Effector memory CD4-positive, alpha-beta T cell (primary cell): ENCODE measurements around the gene PLPPR3.
"Not testable (repeated sequence)": the region's sequence is repeated elsewhere in the genome, so short reads cannot be mapped to it uniquely, and the experiment has no call there.

Experiments
- DNase-seq, 3 donors: peaks; one replicate each; pipeline ENCODE4 v3.0.0-alpha.2; 2020
- H3K27ac ChIP-seq: 2 replicates; pipeline ENCODE4 v1.7.0; 2013; ENCODE audit warnings: mild to moderate bottlenecking, low read length, moderate library complexity; ENCODE audit not compliant: insufficient read depth, poor library complexity, severe bottlenecking
- H3K27me3 ChIP-seq: replicated peaks from 2 replicates; pipeline ENCODE4 v1.7.0; 2013; ENCODE audit warnings: mild to moderate bottlenecking, low read length; ENCODE audit not compliant: insufficient read depth, control insufficient read depth, poor library complexity, severe bottlenecking
- H3K36me3 ChIP-seq: 2 replicates; pipeline ENCODE4 v1.7.0; 2013; ENCODE audit warnings: mild to moderate bottlenecking, low read length, moderate library complexity; ENCODE audit not compliant: control insufficient read depth, insufficient read depth
- H3K4me1 ChIP-seq: 2 replicates; pipeline ENCODE4 v1.7.0; 2013; ENCODE audit warnings: low read length, mild to moderate bottlenecking; ENCODE audit not compliant: control insufficient read depth, insufficient read depth, poor library complexity, severe bottlenecking
- H3K4me3 ChIP-seq: 2 replicates; pipeline ENCODE4 v1.7.0; 2013; ENCODE audit warnings: low read length, low read depth, mild to moderate bottlenecking; ENCODE audit not compliant: insufficient read depth, poor library complexity, severe bottlenecking
- H3K9me3 ChIP-seq: 2 replicates; pipeline ENCODE4 v1.7.0; 2013; ENCODE audit warnings: mild to moderate bottlenecking, low read length, moderate library complexity; ENCODE audit not compliant: control insufficient read depth

PLPPR3 gene

GRCh38 chr19:862581-863314 lies 41.0 kb upstream of the PLPPR3 start:
- peaks cover 22% of the 10 kb centered on the region for H3K4me1 ChIP-seq
- peak overlapping the region; percentile 33 for H3K4me3 ChIP-seq
- no peaks in the 10 kb centered on the region for H3K9me3 ChIP-seq
- H3K36me3 ChIP-seq: peaks cover 5% of the 10 kb centered on the region
- H3K27ac ChIP-seq: no peak overlapping the region
- H3K27me3 ChIP-seq: peaks cover 8% of the 10 kb centered on the region
- peak; percentile 69 to 73 (median 72) for DNase-seq

- H3K27ac ChIP-seq: no peak overlapping the region
- H3K4me1 ChIP-seq: peaks cover 22% of the 10 kb centered on the region
- DNase-seq: peak; percentile 52 to 64 (median 56)
- peaks cover 8% of the 10 kb centered on the region for H3K27me3 ChIP-seq
- no peaks in the 10 kb centered on the region for H3K9me3 ChIP-seq
- H3K4me3 ChIP-seq: no peak overlapping the region
- H3K36me3 ChIP-seq: no peaks in the 10 kb centered on the region
Observed at GRCh38 chr19:861756-862580, 40.2 kb upstream of the PLPPR3 start.

GRCh38 chr19:861141-861755 lies 39.5 kb upstream of the PLPPR3 start:
- no peaks in the 10 kb centered on the region for H3K36me3 ChIP-seq
- no peaks in the 10 kb centered on the region for H3K9me3 ChIP-seq
- H3K27me3 ChIP-seq: peaks cover 8% of the 10 kb centered on the region
- H3K4me3 ChIP-seq: no peak overlapping the region
- H3K4me1 ChIP-seq: peaks cover 22% of the 10 kb centered on the region
- DNase-seq: no peak
- no peak overlapping the region for H3K27ac ChIP-seq

- Histone ChIP-seq H3K27me3 (peaks cover 8% of the 10 kb centered on the region), H3K9me3 (no peaks in the 10 kb centered on the region), H3K36me3 (no peaks in the 10 kb centered on the region), H3K4me1 (peaks cover 21% of the 10 kb centered on the region), H3K4me3 (peak within 1 kb of the TSS; percentile 40), H3K27ac (no peak within 1 kb of the TSS)
- DNase-seq: no peak
Observed at GRCh38 chr19:858868-859843, 37.4 kb upstream of the PLPPR3 start, which contains the start of gene CFD. TSS of gene CFD (plus strand) at chr19:859664. CDS start at chr19:859690, 26 bp downstream.

GRCh38 chr19:858284-858683 lies 36.5 kb upstream of the PLPPR3 start:
- Histone ChIP-seq H3K27ac (no peak overlapping the region), H3K9me3 (no peaks in the 10 kb centered on the region), H3K4me1 (peaks cover 18% of the 10 kb centered on the region), H3K36me3 (no peaks in the 10 kb centered on the region), H3K4me3 (no peak overlapping the region), H3K27me3 (peaks cover 8% of the 10 kb centered on the region)
- no peak for DNase-seq

GRCh38 chr19:855566-856120 lies 33.9 kb upstream of the PLPPR3 start:
- no peaks in the 10 kb centered on the region for H3K36me3 ChIP-seq
- no peak overlapping the region for H3K27ac ChIP-seq
- no peak for DNase-seq
- H3K27me3 ChIP-seq: peaks cover 15% of the 10 kb centered on the region
- H3K4me3 ChIP-seq: no peak overlapping the region
- no peaks in the 10 kb centered on the region for H3K9me3 ChIP-seq
- peaks cover 3% of the 10 kb centered on the region for H3K4me1 ChIP-seq

GRCh38 chr19:855142-855541 lies 33.4 kb upstream of the PLPPR3 start:
- no peak for DNase-seq
- no peaks in the 10 kb centered on the region for H3K4me1 ChIP-seq
- peaks cover 19% of the 10 kb centered on the region for H3K27me3 ChIP-seq
- no peaks in the 10 kb centered on the region for H3K36me3 ChIP-seq
- no peaks in the 10 kb centered on the region for H3K9me3 ChIP-seq
- no peak overlapping the region for H3K27ac ChIP-seq
- no peak overlapping the region for H3K4me3 ChIP-seq

GRCh38 chr19:854549-854948 lies 32.8 kb upstream of the PLPPR3 start:
- Histone ChIP-seq H3K9me3 (no peaks in the 10 kb centered on the region), H3K4me3 (no peak overlapping the region), H3K4me1 (no peaks in the 10 kb centered on the region), H3K27me3 (peaks cover 24% of the 10 kb centered on the region), H3K27ac (no peak overlapping the region), H3K36me3 (no peaks in the 10 kb centered on the region)
- no peak for DNase-seq

GRCh38 chr19:853614-854220 lies 32.0 kb upstream of the PLPPR3 start:
- not testable (repeated sequence) for H3K27ac ChIP-seq, H3K9me3 ChIP-seq, H3K4me1 ChIP-seq, DNase-seq, H3K36me3 ChIP-seq, H3K4me3 ChIP-seq
- H3K27me3 ChIP-seq: peaks cover 24% of the 10 kb centered on the region
